Activated naive CD4-positive, alpha-beta T cell treated with Interleukin-2 at 50 U/mL for 16 hours (primary cell): ENCODE measurements around the gene WNT1.

Experiments used
- DNase-seq: peaks from one replicate; pipeline ENCODE4 v3.0.0-alpha.2; 2020

The WNT1 gene

GRCh38 chr12:48981757-48982157, 3.6 kb downstream of the WNT1 start:
- DNase-seq, result no peak

GRCh38 chr12:48982397-48983080, 4.4 kb downstream of the WNT1 start:
- DNase-seq, result no peak

GRCh38 chr12:48985475-48985897, 7.4 kb downstream of the WNT1 start:
- DNase-seq, result no peak

- no peak for DNase-seq
These were observed 7.8 kb downstream of the WNT1 start for GRCh38 chr12:48985901-48986300.

GRCh38 chr12:48986720-48987291, 8.7 kb downstream of the WNT1 start:
- no peak for DNase-seq

GRCh38 chr12:48988030-48988649, 10.0 kb downstream of the WNT1 start:
- peak; percentile 78 for DNase-seq

GRCh38 chr12:48990552-48990951, 12.4 kb downstream of the WNT1 start:
- DNase-seq, result no peak

GRCh38 chr12:48991247-48992050, 13.3 kb downstream of the WNT1 start:
- DNase-seq, result no peak

- DNase-seq, result no peak
These were observed 15.7 kb downstream of the WNT1 start for GRCh38 chr12:48993787-48994186.

- DNase-seq, result no peak
These were observed 16.3 kb downstream of the WNT1 start for GRCh38 chr12:48994224-48995085.

GRCh38 chr12:48995086-48995879, 17.2 kb downstream of the WNT1 start:
- peak; percentile 55 for DNase-seq

- peak; percentile 73 for DNase-seq
These were observed 18.9 kb downstream of the WNT1 start for GRCh38 chr12:48996794-48997718.

- peak; percentile 40 for DNase-seq
These were observed 19.8 kb downstream of the WNT1 start for GRCh38 chr12:48997719-48998496.

GRCh38 chr12:48998497-48999353, 20.6 kb downstream of the WNT1 start:
- peak; percentile 30 for DNase-seq

GRCh38 chr12:48999371-49000131, 21.4 kb downstream of the WNT1 start, which contains the start of gene DDN:
TSS of gene DDN (minus strand) at chr12:48999375. CDS start at chr12:48999287, 88 bp downstream.
- DNase-seq, result peak; percentile 54

- DNase-seq, result no peak
These were observed 22.2 kb downstream of the WNT1 start for GRCh38 chr12:49000346-49000745.

GRCh38 chr12:49008943-49009342, 30.8 kb downstream of the WNT1 start:
- DNase-seq, result no peak
